Mammary epithelial cell (primary cell): ENCODE results near the gene ITPKB.

Experiments
- EZH2 ChIP-seq: IDR thresholded peaks from 2 replicates; pipeline ENCODE4 v1.6.1; 2012; ENCODE audit warnings: low read length, inconsistent platforms, borderline replicate concordance
- TF ChIP-seq, protein P1 (sequence below), 2 donors: IDR thresholded peaks in 1 of 2; conservative IDR thresholded peaks in 1 of 2; 2 replicates each; pipeline ENCODE4 v1.5.1; 2011 to 2012; ENCODE audit warnings: inconsistent platforms in 2 of 2, low read length in 2 of 2, mild to moderate bottlenecking in 2 of 2, control low read depth in 1 of 2, low read depth in 1 of 2; ENCODE audit not compliant: insufficient read depth in 1 of 2; ENCODE audit errors: extremely low read depth in 1 of 2

DNA sequence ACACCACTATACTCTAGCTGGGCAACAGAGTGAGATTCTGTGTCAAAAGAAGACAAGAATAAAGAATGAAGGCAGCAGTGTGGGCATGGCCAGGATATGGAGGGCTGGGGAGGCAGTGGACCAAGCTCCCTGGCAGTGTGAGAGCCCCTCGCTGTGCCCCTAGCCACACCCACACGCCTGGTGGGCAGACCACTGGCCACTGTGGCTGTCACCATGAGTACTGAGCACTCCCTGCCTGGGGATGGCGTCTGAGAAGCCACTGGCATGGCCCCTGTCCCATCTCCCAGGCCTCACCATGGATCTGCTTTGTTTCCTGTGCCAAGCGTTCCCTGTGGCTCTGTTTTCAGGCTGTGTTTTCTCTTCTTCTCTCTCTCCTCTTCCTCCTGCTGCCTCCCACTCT is 138.8 kb downstream of the ITPKB start:
- no peak for TF ChIP-seq EZH2
- TF ChIP-seq, protein P1, sequence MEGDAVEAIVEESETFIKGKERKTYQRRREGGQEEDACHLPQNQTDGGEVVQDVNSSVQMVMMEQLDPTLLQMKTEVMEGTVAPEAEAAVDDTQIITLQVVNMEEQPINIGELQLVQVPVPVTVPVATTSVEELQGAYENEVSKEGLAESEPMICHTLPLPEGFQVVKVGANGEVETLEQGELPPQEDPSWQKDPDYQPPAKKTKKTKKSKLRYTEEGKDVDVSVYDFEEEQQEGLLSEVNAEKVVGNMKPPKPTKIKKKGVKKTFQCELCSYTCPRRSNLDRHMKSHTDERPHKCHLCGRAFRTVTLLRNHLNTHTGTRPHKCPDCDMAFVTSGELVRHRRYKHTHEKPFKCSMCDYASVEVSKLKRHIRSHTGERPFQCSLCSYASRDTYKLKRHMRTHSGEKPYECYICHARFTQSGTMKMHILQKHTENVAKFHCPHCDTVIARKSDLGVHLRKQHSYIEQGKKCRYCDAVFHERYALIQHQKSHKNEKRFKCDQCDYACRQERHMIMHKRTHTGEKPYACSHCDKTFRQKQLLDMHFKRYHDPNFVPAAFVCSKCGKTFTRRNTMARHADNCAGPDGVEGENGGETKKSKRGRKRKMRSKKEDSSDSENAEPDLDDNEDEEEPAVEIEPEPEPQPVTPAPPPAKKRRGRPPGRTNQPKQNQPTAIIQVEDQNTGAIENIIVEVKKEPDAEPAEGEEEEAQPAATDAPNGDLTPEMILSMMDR (conservative IDR thresholded peaks at IDR 0.05 in 1 of 2, IDR thresholded peaks at IDR 0.05 in 1 of 2; ENCODE audit: extremely low read depth in 1 of 2, insufficient read depth in 1 of 2, low read depth in 1 of 2, low read length in 2 of 2), result no peak
